Activated CD4-positive, alpha-beta T cell treated with anti-CD3 and anti-CD28 coated beads, Interleukin-2, amount 50 U/mL, for 48 hours (primary cell): ENCODE measurements around the gene HES1.
"Not testable (repeated sequence)": the region's sequence is repeated elsewhere in the genome, so short reads cannot be mapped to it uniquely, and the experiment has no call there.

Experiments
- DNase-seq, 2 experiments: peaks; one replicate each; pipeline ENCODE4 v3.0.0-alpha.2; 2020

HES1 gene

DNA sequence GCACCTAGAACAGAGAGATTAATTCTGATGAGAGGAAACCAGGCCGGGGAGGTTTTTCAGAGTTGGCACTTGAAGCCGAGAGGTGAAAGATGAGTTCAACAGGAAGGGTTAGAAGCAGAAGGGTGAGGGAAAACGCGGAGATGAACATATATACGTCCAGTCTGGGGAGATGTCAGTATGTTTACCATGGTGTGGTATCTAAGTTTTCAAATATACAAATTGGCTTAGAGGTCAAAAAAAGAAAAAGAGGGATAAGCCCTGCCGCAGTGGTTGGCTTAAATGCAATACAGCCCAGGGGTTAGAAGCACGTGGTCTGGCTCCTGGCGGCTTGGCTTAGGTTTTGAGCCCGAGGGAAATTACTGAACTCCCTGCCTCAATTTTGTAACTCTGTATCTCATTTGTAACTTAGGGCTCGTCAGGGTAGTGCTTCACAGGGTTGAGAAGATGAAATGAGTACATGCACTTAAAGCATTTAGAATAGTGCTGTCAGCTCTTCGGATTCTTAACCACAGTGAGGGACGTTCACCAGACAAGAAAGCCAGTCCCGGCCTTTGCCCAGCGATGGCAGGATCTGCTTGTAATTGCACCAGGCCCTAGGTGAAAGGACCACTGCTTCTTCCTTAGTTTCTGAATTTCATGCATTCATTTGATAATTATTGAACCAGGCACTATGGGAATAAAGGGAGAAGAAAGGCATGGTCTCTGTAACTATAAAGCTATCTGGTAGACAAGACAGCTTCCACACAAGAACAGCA lies 6.4 kb downstream of the HES1 start:
- no peak for DNase-seq

DNA sequence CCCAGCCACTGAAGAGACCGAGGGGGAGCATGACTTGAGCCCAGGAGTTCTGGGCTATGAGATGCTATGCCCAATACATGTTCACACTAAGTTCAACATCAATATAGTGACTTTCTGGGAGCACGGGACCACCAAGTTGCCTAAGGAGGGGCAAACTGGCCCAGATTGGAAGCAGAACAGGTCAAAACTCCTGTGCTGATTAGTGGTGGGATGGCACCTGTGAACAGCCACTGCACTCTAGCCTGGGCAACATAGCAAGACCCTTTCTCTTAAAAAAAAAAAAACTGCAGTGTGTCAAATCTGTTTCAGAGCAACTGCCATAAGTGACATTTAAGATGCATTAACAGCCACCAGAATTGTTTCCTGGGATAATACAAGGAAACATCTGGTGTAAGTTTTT lies 9.8 kb downstream of the HES1 start:
- DNase-seq, result no peak

DNA sequence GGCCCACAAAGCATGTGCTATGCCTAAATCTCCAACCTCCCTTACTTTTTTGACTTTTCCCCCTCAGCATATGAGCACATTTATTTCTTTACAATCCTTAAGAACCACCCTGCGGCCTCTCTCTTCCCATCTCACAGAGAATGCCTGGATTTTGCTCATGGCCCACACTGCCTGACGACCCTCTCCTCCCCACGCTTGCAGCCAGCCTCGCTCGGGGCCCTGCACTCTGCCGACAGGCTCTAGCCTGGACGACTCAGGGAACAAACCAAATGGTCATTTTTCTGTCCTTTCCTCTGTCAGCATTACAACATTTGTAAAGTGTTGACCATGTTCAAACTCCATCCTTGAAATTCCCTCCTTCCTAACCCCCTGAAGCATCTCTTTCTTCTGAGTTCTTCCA lies 11.7 kb downstream of the HES1 start:
- no peak for DNase-seq

DNA sequence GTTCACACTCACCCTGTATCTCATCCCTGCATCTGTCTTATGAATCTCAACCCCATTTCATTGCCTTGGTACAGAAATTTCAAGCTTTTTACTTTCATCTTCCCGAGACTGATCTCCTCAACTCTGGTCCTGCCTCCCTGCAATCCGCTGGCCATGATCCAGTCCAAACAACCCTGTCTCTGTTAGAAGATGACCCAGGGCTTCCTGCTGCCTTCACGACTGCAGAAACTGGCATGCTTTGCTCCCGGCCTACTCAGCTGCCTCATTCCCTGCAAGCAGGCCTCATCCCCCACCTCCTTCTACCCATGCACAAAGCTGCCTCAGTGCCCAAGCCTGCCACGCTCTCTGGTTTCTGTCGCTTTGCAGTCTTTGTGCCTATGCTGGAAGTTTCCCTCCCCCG lies 12.4 kb downstream of the HES1 start:
- no peak for DNase-seq

DNA sequence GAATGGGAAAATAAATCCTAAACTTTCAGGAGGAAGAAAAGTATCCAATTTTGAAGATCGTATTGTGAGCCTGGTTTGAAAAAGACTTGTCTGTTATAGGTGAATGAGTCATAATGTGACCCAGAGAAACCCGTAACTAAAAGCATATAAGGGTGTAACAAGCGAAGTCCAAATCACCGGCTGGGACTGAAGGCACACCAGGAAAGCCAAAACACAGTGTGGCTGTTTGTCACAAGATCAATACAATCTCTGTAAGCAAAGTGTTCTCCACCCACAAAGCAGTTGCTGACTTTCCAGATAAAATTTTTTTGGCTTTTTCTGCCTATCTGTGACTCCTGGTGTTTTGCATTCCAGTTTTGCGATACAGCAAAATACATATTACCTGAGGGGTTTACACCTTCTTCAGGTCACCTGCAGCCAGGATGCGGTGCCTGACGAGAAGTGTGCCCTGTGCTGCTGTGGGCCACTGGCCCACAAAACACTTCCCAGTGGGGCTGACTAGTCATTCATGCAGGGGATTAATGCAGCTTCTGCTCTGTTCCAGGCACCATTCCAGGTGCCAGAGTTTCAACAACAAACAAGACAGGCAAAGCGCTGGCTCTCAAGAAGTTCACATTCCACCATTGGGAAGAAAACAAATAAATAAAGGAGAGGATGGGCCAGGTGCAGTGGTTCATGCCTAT lies 14.4 kb downstream of the HES1 start:
- no peak for DNase-seq

DNA sequence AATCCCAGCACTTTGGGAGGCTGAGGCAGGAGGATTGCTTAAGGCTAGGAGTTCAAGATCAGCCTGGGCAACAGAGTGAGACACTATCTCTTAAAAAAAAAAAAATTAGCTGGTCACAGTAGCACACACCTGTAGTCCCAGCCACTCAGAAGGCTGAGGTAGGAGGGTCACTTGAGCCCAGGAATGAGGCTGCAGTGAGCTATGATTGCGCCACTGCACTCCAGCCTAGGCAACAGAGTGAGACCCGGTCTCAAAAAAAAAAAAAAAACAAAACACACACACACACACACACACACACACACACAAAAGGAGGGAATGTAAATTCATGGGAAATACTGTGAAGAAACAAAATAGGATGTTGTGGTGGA lies 15.0 kb downstream of the HES1 start:
- not testable (repeated sequence) for DNase-seq

DNA sequence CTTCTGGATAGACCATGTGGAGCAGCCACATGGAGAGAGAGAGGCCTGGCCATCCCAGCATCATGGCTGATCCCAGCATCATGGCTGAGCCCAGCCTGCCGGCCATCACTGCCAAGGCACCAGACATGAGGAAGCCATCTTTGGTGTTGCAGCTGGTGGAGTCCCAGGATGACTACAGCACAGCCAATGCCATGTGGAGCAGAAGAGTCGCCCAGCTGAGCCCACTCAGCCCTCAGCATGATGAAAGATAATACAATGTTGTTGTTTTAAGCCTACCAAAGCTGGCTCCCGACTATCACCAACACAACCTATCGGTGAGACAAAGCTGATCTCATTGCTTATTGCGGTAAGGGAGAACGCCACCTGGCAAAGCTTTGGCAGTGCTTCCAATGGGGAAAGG lies 18.4 kb downstream of the HES1 start:
- DNase-seq, result no peak

DNA sequence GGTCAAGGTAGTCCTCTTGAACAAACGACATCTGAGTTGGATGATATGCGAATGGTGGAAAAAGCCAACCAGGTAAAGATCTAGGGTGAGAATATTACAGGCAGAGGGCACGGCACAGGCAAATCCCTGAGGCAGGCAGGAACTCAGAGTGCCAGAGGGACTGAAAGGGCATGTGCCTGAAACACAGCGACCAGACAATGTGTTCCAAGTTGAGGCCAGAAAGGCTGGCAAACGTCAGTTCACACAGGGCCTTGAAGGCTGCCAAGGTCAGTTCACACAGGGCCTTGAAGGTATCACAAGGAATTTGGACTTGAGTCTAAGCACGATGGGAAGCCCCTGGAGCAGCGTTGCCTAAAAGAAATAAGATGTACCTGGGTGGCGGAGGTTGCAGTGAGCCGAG lies 20.1 kb downstream of the HES1 start:
- DNase-seq, result no peak

DNA sequence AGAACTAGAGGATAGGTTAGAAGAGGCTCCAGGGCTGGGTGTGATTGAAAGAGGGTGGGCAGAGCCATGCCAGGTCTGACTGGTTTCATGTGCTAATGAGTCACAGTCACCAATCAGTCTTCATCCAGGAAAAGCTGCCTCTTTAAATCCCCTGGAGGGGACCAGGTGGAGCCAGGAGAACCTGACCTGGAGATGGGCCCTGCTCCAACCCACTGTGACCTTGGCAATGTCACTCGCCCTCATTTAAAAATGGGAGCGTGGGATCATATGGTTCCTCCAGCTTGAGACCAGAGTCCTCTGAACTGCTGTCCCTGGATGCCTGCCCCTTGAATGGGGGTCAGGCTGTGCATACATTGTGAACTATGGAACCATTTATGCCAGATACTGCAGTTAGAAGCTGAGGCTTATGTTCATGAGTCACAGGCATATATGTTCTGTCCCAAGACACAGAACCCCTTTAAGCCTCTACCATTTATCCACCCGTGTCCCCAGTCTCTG lies 23.0 kb downstream of the HES1 start:
- DNase-seq, result no peak

DNA sequence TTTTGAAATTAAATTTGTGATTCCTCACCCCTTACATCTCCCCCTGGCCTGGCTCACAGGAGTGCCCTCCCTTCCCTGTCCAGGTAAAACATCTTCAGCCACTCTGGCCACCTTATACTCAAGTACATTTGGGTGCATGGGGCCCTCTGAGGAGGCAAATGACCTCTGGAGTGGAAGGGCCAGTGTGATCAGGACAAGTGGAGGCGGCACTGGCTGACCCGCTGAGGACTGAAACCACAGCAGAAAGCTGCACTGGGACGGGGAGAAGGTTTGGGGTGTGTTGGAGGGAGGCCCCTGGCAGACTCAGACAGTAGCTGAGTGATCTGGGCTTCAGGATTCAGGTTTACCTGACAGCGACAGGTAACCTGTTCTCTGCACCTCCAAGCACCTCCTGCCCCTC lies 24.2 kb downstream of the HES1 start:
- DNase-seq, result no peak

DNA sequence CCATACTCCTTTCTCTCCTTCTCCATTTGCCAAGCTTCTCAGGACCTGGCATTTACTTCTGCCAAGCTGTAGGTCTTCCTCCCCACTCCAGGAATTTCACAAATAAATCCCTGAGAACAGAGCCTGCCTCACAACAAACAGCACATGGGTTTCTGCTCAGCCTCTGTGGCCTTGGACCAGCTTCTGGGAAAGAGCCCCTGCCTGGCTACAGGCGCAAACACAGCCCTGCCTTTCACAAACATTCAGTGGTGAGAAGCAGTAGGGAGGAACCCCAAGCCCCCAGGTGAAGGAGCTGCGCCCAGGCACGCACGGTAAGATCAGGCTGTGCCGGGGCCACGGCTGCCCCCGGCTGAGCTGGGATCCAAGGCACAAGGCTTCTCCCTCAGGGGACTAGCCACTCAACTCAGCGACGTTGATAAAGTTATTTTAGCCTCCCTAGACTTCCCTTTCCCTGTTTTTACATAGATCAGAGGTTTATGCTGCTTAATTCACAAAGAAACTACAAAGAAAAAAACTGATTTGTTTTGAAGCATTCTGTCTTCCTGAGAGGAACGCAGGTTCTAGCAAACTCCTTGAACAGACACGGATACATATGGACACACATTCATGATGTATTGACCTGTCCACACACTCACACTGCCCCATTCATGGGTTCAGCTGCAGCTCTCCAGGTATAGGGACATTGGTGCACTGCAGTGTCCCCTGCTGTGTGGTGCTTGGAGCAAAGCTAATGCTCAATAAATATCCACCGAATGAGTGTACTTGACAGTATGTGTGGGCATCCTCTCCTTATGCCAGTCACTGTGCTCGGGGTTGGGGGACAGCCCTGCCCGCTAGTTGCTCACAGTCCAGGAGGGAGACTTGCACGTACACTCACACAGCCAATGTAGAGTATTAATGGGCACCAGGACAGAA lies 25.4 kb downstream of the HES1 start:
- no peak for DNase-seq

DNA sequence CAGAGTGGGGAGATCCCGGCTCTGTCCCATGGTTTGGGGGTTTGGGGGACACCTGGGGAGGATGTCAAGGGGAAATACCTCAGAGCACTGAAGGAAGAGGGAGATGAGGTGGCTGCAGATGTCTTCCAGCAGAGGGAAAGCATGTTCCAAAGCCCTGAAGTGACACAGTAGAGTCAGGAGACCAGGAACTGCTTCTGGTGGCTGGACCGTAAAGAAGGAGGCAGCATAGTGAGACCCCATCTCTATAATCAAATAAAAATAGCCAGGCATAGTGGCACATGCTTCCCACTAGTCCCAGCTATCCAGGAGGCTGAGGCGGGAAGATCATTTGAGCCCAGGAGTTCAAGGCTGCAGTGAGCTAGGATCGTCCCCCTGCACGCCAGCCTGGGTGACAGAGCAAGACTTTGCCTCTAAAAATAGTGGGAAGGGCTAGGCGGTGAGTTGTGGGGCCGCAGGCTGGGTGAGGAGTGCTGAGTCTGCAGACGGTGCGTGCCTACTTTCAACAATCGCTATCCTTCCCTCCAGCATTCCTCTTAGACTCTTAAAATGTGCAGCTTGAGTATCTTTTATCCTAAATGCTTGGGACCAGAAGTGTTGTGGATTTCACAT lies 26.2 kb downstream of the HES1 start:
- DNase-seq, result no peak

DNA sequence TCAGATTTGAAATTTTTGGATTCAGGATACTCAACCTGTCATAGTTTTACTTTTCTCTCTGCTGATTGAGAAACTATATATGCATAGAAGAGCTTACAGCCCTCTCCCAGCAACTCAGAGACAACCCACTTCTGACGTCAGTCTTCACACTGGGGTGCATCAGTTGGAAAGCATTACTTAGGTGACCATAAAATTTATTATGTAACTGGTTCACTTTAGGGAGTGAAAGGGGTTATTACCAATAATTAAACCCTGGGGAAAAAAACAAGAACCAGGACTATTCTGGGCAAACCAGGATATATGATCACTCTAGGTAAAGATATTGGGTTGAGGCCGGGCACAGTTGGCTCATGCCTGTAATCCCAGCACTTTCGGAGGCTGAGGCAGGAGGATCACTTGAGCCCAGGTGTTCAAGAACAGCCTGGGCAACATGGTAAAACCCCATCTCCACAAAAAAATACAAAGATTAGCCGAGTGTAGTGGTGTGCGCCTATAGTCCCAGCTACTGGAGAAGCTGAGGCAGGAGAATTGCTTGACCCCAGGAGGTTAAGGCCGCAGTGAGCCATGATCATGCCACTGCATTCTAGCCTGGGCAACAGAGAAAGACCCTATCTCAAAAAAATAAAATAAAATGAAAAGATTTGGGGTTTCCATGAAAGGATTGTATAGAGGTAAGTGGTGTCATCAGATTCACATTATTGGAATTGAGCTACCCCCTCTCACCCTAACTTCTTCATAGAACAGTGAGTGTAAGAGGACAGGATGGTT lies 27.1 kb downstream of the HES1 start:
- DNase-seq, result no peak

DNA sequence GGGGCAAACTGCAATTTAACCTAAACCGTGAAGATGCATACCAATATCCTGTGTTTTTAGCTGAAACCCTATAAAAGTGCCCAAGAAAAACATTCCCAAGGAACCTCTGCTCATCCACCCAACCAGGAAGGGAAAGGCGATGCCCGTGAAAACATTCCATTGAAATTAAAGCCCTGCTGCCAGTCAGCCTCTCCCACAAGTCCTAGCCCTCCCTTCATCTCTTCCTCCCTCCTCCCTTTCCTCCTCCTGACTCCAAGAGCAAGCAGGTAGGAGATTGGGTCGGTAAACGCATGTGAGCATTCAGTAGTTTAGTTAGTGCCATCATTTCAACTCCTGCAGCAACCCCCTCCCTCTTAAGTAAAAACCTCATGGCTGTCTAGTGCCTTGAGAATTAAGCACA lies 27.7 kb downstream of the HES1 start:
- no peak for DNase-seq

DNA sequence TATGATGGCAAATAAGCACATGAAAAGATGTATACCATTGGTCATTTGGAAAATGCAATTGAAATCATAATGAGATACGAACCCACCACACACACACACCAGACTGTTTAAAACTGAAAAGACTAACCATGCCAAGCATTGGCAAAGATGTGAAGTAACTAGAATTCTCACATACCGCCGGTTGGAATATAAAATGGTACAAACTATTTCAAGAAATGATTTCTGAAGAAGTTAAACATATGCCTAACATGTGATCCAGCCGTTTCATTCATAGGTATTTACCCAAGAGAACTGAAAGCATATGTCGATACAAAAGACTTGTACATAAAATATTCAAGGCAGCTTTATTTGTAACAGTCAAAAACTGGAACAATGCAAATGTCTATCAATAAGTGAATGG lies 28.9 kb downstream of the HES1 start:
- DNase-seq, result no peak

DNA sequence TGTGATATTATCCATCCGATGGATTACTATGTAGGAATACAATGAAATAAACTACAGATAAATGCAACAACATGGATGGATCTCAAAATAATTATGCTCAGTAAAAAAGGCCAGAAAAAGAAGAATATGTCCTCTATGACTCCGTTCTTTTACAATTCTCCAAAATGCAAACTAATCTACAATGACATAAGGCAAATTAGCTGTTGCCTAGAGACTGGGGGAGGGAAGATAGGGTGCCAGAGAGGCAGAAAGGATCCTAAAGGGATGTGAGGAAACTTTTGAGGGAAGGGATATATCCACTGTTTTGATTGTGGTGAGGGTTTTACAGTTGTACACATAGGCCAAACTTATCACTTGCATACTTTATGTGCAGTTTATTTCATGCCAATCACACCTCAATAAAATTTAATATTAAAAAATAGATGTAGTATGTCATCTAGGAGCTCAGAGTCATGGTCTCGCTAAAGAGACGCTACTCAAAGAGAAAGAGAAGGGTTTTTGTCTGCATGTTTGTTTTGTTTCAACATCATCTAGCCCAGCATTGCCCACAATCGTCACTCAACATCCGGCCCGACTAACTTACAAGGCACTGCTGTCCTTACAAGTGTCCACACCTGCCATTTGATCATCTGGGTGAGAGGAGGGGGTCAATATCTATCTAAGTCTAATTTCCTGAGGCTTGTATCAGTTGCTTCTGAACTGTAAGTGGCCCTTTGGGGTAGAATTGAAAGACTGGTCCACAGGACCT lies 29.5 kb downstream of the HES1 start:
- no peak for DNase-seq

DNA sequence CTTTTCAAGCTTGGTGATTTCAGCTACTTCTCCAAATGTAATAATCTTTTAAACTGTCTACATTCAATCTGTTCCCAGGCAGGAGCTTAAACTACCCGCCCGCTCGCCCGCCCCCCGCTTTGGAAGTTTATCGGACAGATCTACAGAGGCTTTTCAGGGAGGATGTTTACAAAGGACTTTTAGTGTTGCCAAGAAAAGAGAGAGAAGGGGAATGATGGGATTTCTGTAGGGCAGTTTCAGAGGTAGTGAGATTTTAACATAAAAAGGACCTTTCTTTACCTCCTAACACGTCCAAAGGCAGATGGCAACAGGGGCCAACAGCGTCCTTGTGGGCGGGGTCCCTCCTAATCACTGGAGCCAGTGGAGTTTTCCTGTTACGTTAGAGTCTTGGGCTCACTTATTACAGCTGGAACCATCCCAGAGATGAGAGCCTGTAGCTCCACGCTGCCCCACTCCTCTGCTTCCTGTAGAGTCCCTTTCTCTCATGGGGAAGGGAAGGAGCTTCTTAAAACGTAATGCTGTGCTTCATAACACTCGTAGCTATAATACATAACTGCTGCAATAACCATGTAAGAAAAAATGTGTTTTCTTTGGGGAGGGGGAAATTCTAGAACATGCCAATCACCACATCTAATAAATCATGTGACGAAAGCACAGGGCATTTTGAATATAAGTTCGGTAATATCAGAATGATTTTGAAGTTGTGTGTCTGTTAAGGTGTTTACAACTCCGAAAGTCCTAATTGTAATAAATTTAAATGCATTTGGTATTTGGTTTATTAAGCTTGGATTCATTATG lies 30.9 kb downstream of the HES1 start:
- no peak for DNase-seq

DNA sequence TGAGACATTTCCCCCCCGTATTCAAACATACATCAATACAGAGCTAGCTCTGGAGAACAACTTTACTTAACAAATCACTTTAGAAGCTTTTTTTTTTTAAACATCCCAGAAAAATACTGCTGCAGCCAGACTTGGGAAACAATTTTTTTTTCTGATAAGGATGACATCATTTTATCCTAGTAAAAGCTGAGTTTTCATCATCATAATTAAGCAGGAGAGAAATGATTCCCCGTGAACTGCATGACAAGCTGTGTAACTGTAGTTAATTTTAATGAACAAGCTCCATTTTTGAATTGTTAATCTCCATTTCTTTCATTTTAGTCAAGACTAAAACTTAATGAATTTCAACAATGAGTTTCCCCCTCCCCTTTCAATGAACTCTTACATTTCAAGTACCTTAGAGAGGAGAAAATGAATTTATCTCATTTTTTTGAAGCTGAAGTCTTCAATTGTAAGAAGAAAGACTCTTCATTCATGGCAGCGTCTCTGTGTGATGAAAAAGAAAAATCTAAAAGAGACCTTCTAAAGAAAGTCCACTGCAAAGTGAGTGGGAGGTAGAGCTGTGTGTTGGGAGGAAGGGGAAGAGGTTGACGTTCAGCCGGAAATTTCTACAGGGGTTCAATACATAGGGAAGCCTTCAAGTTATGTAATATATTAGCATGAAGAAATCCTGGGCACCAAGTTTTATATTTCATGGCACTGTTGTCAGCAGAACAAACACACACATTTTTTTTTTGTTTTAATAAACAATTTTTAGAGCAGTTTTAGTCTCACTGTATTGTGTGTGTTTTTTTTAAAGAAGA lies 31.7 kb downstream of the HES1 start:
- DNase-seq, result no peak

DNA sequence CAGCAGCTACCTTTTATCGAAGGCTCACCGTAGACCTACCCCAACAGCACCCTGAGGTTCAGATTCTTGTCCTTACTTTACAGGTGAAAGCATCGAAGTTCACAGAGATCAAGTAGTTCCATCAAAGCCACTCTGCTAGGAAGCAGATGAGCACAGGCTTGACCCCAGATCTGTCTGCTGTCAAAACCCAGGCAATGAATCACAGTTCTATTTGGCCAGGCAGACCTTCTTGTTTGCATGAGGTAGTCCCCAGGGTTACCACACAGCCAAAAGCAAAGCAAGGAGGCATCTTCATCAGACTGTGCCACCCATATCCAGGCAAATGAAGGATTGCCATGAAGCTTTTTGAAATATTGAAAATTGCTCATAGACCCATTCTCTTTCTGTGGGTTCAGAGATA lies 33.0 kb downstream of the HES1 start:
- DNase-seq, result no peak

DNA sequence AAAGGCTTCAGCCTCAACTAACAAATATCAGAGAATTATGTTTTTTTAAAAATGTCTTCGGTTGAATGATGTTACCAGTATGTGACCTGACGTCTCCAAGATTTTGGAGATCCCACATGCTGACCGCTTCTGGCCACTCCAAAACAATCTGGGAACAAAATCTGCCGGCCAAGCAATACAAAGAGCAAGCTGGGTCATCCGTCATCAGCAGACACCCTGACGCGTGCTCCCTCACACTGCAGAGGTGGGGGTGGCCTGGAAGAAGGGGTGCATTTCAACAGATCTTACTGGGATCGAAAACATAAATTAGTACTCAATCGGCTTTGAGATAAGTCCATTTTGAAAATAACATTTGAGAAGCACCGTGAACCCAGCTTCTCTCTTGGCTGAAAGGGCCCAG lies 33.6 kb downstream of the HES1 start:
- DNase-seq, result no peak
